GM12878 (cell line): ENCODE data around the gene FMNL2. TPM values are rescaled to one million over a fixed set of nuclear protein-coding genes. Genes with fewer than 3 reads are reported as not detected.

Experiments used
- BMI1 ChIP-seq: fragments of 450-650 bp; IDR thresholded peaks from 2 replicates; pipeline ENCODE4 v1.6.1; 2016; ENCODE audit warnings: mild to moderate bottlenecking, moderate library complexity, borderline replicate concordance
- BRCA1 ChIP-seq: IDR thresholded peaks from 2 replicates; pipeline ENCODE4 v1.6.1; 2011; ENCODE audit warnings: low read depth, low read length, improper control_type of control experiment
- CTCF ChIP-seq, 3 experiments: IDR thresholded peaks in 2 of 3; conservative IDR thresholded peaks in 1 of 3; 2 replicates each; pipeline ENCODE4 v1.5.1; 2011; ENCODE audit warnings: low read depth in 3 of 3, low read length in 3 of 3, mild to moderate bottlenecking in 3 of 3, control low read depth in 2 of 3, moderate library complexity in 2 of 3, inconsistent platforms in 1 of 3, mixed read lengths in 1 of 3; ENCODE audit not compliant: control insufficient read depth in 2 of 3, insufficient read depth in 1 of 3; ENCODE audit errors: extremely low read depth in 1 of 3
- HDAC6 ChIP-seq: fragments of 200-600 bp; sonication (generic); IDR thresholded peaks from one replicate; pipeline ENCODE4 v1.8.0; 2017; ENCODE audit warnings: antibody characterized with exemption; ENCODE audit not compliant: unreplicated experiment
- JUNB ChIP-seq: IDR thresholded peaks from 2 replicates; pipeline ENCODE4 v1.6.1; 2016; ENCODE audit warnings: antibody characterized with exemption, mild to moderate bottlenecking
- MAX ChIP-seq: IDR thresholded peaks from 2 replicates; pipeline ENCODE4 v1.6.1; 2012; ENCODE audit warnings: low read depth, low read length, improper control_type of control experiment
- MXI1 ChIP-seq: fragments of 150-350 bp; IDR thresholded peaks from 2 replicates; pipeline ENCODE4 v1.6.1; 2011; ENCODE audit warnings: low read depth, mild to moderate bottlenecking, inconsistent platforms, low read length, improper control_type of control experiment
- NFIC ChIP-seq: IDR thresholded peaks from 2 replicates; pipeline ENCODE4 v1.6.1; 2012; ENCODE audit warnings: low read depth, mild to moderate bottlenecking, inconsistent platforms, low read length, moderate library complexity
- NKRF ChIP-seq: fragments of 450-650 bp; conservative IDR thresholded peaks from 2 replicates; pipeline ENCODE4 v1.6.1; 2017; ENCODE audit warnings: mild to moderate bottlenecking, moderate library complexity
- NR2C2 ChIP-seq: IDR thresholded peaks from 2 replicates; pipeline ENCODE4 v1.6.1; 2011; ENCODE audit warnings: borderline replicate concordance, low read depth; ENCODE audit not compliant: control insufficient read depth, insufficient read length
- PAX5 ChIP-seq: IDR thresholded peaks from 2 replicates; pipeline ENCODE4 v1.6.1; 2011; ENCODE audit warnings: low read depth, low read length, borderline replicate concordance
- RAD21 ChIP-seq: IDR thresholded peaks from 2 replicates; pipeline ENCODE4 v1.6.1; 2011; ENCODE audit warnings: mild to moderate bottlenecking, low read depth, low read length, moderate library complexity; ENCODE audit not compliant: insufficient read depth
- RELA ChIP-seq: fragments of 450-650 bp; IDR thresholded peaks from 2 replicates; pipeline ENCODE4 v1.8.0; 2014; ENCODE audit warnings: borderline replicate concordance; ENCODE audit not compliant: partially characterized antibody
- SKIL ChIP-seq: fragments of 450-650 bp; IDR thresholded peaks from 2 replicates; pipeline ENCODE4 v1.6.1; 2017; ENCODE audit warnings: mild to moderate bottlenecking, low read depth, inconsistent platforms; ENCODE audit not compliant: poor library complexity, severe bottlenecking
- SMARCA5 ChIP-seq: fragments of 450-650 bp; IDR thresholded peaks from 2 replicates; pipeline ENCODE4 v1.6.1; 2017; ENCODE audit warnings: mild to moderate bottlenecking
- USF2 ChIP-seq: IDR thresholded peaks from 2 replicates; pipeline ENCODE4 v1.6.1; 2011; ENCODE audit warnings: low read depth, low read length, improper control_type of control experiment, borderline replicate concordance
- YBX1 ChIP-seq: fragments of 450-650 bp; IDR thresholded peaks from 2 replicates; pipeline ENCODE4 v1.6.1; 2016; ENCODE audit warnings: antibody characterized with exemption
- YY1 ChIP-seq: IDR thresholded peaks from 2 replicates; pipeline ENCODE4 v1.6.1; 2011; ENCODE audit warnings: low read depth, mild to moderate bottlenecking, low read length
- ZNF24 ChIP-seq: fragments of 450-650 bp; IDR thresholded peaks from 2 replicates; pipeline ENCODE4 v1.6.1; 2017; ENCODE audit warnings: antibody characterized with exemption, mild to moderate bottlenecking
- polyA plus RNA-seq, 11 experiments: library from polyadenylated mRNA; depleted of rRNA in 4 of 11; unstranded in 6 of 11; stranded (reverse) in 5 of 11; fragments of >200 nt; fragmentation: Nextera tagmentation in 4 of 11; fragmentation: Illumina TruSeq in 1 of 11; extraction: Ambion mirVana in 4 of 11; extraction: Trizol in 1 of 11; gene quantifications; 1 replicate in 1 of 11; 2 replicates in 10 of 11; pipeline versions ENCODE4 v1.2.1 to v1.2.3, GENCODE V29; 2011 to 2016; ENCODE audit warnings: inconsistent platforms in 2 of 11, missing spikeins in 2 of 11, low read depth in 1 of 11
- total RNA-seq, 4 experiments: library from RNA; depleted of rRNA in 3 of 4; stranded (reverse); fragments of >200 nt in 3 of 4; fragmentation: Illumina TruSeq in 1 of 4; extraction: Trizol in 1 of 4; gene quantifications; 2 replicates each; pipeline versions ENCODE4 v1.2.1 to v1.2.3, GENCODE V29; 2013 to 2021

The FMNL2 gene
- total and polyA plus RNA-seq, 10 of the 15 experiments (the other 5 are each of a cell fraction or from before 2014, with no cell fraction given) = 0.13 to 9.9 (median 0.35) TPM

GRCh38 chr2:152336119-152336853 is 1.3 kb downstream of the FMNL2 start (continued):
- TF ChIP-seq NKRF (no peak), PAX5 (no peak), USF2 (no peak), BRCA1 (no peak), JUNB (no peak), NFIC (no peak), YY1 (no peak), CTCF (IDR thresholded peaks at IDR 0.05 in 2 of 3, conservative IDR thresholded peaks at IDR 0.05 in 1 of 3; ENCODE audit: control insufficient read depth in 2 of 3, extremely low read depth in 1 of 3, insufficient read depth in 1 of 3, low read depth in 3 of 3, low read length in 3 of 3) (no peak), MXI1 (peak; percentile 55; the same call in 1 of the 2 replicates), RAD21 (no peak), YBX1 (no peak), HDAC6 (no peak), RELA (no peak), BMI1 (no peak), MAX (peak; percentile 41; the same call in 1 of the 2 replicates), ZNF24 (no peak), SMARCA5 (no peak), NR2C2 (no peak), SKIL (no peak)
